Ishikawa (cell line): ENCODE data around the gene GPR32.
A peak's percentile ranks its signal among the peaks of the same experiment; 100 is the strongest.

Experiments used
- CEBPB ChIP-seq: IDR thresholded peaks from 2 replicates; pipeline ENCODE4 v1.6.1; 2012
- CREB1 ChIP-seq: IDR thresholded peaks from 2 replicates; pipeline ENCODE4 v1.6.1; 2012; ENCODE audit warnings: low read depth
- EGR1 ChIP-seq: IDR thresholded peaks from 2 replicates; pipeline ENCODE4 v1.6.1; 2012
- EP300 ChIP-seq: IDR thresholded peaks from 2 replicates; pipeline ENCODE4 v1.6.1; 2012; ENCODE audit warnings: borderline replicate concordance
- FOXM1 ChIP-seq: IDR thresholded peaks from 2 replicates; pipeline ENCODE4 v1.6.1; 2012; ENCODE audit warnings: low read depth, borderline replicate concordance
- MAX ChIP-seq: IDR thresholded peaks from 2 replicates; pipeline ENCODE4 v1.6.1; 2012
- NFIC ChIP-seq: IDR thresholded peaks from 2 replicates; pipeline ENCODE4 v1.6.1; 2012
- RAD21 ChIP-seq: IDR thresholded peaks from 2 replicates; pipeline ENCODE4 v1.6.1; 2012; ENCODE audit warnings: low read depth
- REST ChIP-seq: IDR thresholded peaks from 2 replicates; pipeline ENCODE4 v1.6.1; 2012; ENCODE audit warnings: low read depth, mild to moderate bottlenecking
- TAF1 ChIP-seq: IDR thresholded peaks from 2 replicates; pipeline ENCODE4 v1.6.1; 2012; ENCODE audit warnings: low read depth, mild to moderate bottlenecking
- TCF12 ChIP-seq: IDR thresholded peaks from 2 replicates; pipeline ENCODE4 v1.6.1; 2012; ENCODE audit warnings: low read depth
- TEAD4 ChIP-seq: IDR thresholded peaks from 2 replicates; pipeline ENCODE4 v1.6.1; 2012
- USF1 ChIP-seq: IDR thresholded peaks from 2 replicates; pipeline ENCODE4 v1.6.1; 2012
- YY1 ChIP-seq: IDR thresholded peaks from 2 replicates; pipeline ENCODE4 v1.6.1; 2012; ENCODE audit warnings: low read depth
- ZBTB7A ChIP-seq: IDR thresholded peaks from 2 replicates; pipeline ENCODE4 v1.6.1; 2012; ENCODE audit warnings: low read depth

Gene GPR32

GRCh38 chr19:50739914-50740426 lies 30.3 kb upstream of the GPR32 start:
- TF ChIP-seq EP300 (no peak), TCF12 (no peak), FOXM1 (no peak), MAX (no peak), CREB1 (no peak), RAD21 (no peak), NFIC (no peak), USF1 (no peak), ZBTB7A (no peak), YY1 (no peak), CEBPB (no peak), TAF1 (no peak), REST (no peak), TEAD4 (no peak), EGR1 (no peak)

- TF ChIP-seq NFIC (no peak), ZBTB7A (no peak), TEAD4 (no peak), FOXM1 (no peak), CEBPB (no peak), USF1 (no peak), YY1 (no peak), CREB1 (no peak), REST (no peak), MAX (no peak), EGR1 (no peak), RAD21 (no peak), TAF1 (no peak), TCF12 (no peak), EP300 (no peak)
Measured at GRCh38 chr19:50741179-50741933, 28.9 kb upstream of the GPR32 start.

GRCh38 chr19:50743537-50743936 lies 26.7 kb upstream of the GPR32 start:
- TF ChIP-seq YY1 (no peak), USF1 (no peak), MAX (no peak), TEAD4 (no peak), NFIC (no peak), FOXM1 (no peak), RAD21 (no peak), REST (no peak), ZBTB7A (no peak)

- TF ChIP-seq ZBTB7A (no peak), USF1 (0 out of 2 replicates have a peak, but pooled peaks have one; percentile 19), NFIC (no peak), FOXM1 (no peak), MAX (no peak)
Measured at GRCh38 chr19:50745221-50745620, 25.0 kb upstream of the GPR32 start.
